ENCODE data around the gene PCDH11Y.
"Not testable (repeated sequence)": the region's sequence is repeated elsewhere in the genome, so short reads cannot be mapped to it uniquely, and the experiment has no call there.

DNA sequence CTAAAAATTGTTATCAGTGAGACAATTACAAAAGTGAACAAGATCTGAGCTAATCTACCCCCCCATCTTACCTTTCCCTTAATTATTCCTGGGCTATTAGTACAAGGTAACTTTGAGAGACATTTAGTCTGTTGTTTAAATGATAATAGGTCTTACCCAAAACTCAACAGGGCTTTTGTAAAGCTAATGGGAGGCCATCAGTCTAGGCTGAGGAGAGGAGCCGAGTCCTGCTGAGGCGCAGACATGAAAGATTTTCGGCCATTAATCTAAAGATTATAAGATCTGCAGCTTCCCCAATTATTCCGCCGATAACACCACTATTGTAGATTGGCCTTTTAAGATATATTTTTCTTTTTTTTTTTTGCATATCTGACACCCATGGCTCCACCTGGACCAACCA, 708.6 kb downstream of the PCDH11Y start:
- not testable (repeated sequence) for TF ChIP-seq SUZ12 (IDR thresholded peaks at IDR 0.05; ENCODE audit: extremely low read depth, insufficient read depth, insufficient read length); ZNF274 (IDR thresholded peaks at IDR 0.05; ENCODE audit: low read depth, low read length); YY1 (IDR thresholded peaks at IDR 0.05; ENCODE audit: insufficient read depth, insufficient read length)

Data from NT2/D1 (cell line).